ENCODE data around the gene FBXO9. TPM values are rescaled to one million over a fixed set of nuclear protein-coding genes. Genes with fewer than 3 reads are reported as not detected.
"Not testable (repeated sequence)": the region's sequence is repeated elsewhere in the genome, so short reads cannot be mapped to it uniquely, and the experiment has no call there.

Gene FBXO9
- total RNA-seq, 4 donors from 2014 or later: 58.5 to 95.5 (median 73.1) TPM

DNA sequence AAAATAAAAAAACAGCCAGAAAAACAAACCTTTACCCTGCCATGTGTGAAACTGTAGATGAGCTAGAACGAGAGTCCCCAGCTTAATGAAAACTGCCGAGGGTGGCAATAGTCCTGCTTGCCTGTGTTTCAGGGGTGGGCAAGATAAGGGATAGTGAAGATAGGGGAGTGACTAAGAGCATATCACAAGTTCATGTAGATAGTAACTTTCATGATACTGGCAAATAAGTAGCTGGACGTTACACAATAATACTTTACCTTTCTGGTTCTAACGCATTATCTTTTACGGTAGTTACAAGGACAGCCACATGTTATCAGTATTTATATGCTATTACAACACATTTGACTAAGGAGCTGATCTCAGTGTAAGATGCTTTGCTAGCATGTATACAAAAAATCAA is 9.3 kb upstream of the FBXO9 start:
- Histone ChIP-seq H3K36me3 (peaks cover 0 to 9% (median 2%) of the 10 kb centered on the region in 4 donors), H3K9me3 (no peaks in the 10 kb centered on the region), H3K4me1 (peaks cover 53 to 69% (median 68%) of the 10 kb centered on the region in 4 donors), H3K4me3 (no peak overlapping the region), H3K27me3 (no peaks in the 10 kb centered on the region), H3K27ac (replicated peaks in 1 of 4) (no peak overlapping the region)
- DNase-seq (ENCODE audit: extremely low spot score): no peak
- 77% methylated on average over 5 of the region's 5 CpGs for WGBS
- intact Hi-C loops (cut with DNase I): no loop called here
- no peak for TF ChIP-seq EP300 (IDR thresholded peaks at IDR 0.05)
- TF ChIP-seq POLR2A (IDR thresholded peaks at IDR 0.05; ENCODE audit: low read depth): no peak
- no peak for TF ChIP-seq POLR2AphosphoS5 (IDR thresholded peaks at IDR 0.05)

DNA sequence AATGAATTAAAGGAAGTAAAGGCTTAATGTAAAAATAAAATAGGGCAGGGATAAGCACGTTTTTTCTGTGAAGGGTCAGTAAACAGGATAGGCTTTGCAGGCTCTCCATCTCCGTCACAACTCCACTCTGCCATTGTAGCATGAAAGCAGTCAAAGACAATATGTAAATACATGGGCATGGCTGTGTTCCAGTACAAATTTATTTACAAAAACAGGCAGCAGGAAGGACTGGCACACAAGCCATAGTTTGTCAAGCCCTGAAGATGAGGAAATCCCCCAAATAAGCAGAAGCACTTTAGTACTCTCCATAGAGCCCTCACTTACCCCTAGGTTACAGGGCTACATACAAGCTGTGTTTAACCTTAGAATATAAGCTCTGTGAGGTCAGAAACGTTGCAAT is 8.9 kb upstream of the FBXO9 start:
- Histone ChIP-seq H3K4me3 (no peak overlapping the region), H3K27me3 (no peaks in the 10 kb centered on the region), H3K4me1 (peaks cover 53 to 69% (median 68%) of the 10 kb centered on the region in 4 donors), H3K27ac (replicated peaks in 1 of 4) (no peak overlapping the region), H3K9me3 (no peaks in the 10 kb centered on the region), H3K36me3 (peaks cover 0 to 8% (median 2%) of the 10 kb centered on the region in 4 donors)
- WGBS: 61% methylated on average over 3 of the region's 3 CpGs
- DNase-seq (ENCODE audit: extremely low spot score): no peak
- intact Hi-C loops (cut with DNase I): no loop called here
- no peak for TF ChIP-seq EP300 (IDR thresholded peaks at IDR 0.05)
- no peak for TF ChIP-seq POLR2A (IDR thresholded peaks at IDR 0.05; ENCODE audit: low read depth)
- TF ChIP-seq, protein P1, sequence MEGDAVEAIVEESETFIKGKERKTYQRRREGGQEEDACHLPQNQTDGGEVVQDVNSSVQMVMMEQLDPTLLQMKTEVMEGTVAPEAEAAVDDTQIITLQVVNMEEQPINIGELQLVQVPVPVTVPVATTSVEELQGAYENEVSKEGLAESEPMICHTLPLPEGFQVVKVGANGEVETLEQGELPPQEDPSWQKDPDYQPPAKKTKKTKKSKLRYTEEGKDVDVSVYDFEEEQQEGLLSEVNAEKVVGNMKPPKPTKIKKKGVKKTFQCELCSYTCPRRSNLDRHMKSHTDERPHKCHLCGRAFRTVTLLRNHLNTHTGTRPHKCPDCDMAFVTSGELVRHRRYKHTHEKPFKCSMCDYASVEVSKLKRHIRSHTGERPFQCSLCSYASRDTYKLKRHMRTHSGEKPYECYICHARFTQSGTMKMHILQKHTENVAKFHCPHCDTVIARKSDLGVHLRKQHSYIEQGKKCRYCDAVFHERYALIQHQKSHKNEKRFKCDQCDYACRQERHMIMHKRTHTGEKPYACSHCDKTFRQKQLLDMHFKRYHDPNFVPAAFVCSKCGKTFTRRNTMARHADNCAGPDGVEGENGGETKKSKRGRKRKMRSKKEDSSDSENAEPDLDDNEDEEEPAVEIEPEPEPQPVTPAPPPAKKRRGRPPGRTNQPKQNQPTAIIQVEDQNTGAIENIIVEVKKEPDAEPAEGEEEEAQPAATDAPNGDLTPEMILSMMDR (IDR thresholded peaks at IDR 0.05): no peak
- no peak for TF ChIP-seq POLR2AphosphoS5 (IDR thresholded peaks at IDR 0.05)

DNA sequence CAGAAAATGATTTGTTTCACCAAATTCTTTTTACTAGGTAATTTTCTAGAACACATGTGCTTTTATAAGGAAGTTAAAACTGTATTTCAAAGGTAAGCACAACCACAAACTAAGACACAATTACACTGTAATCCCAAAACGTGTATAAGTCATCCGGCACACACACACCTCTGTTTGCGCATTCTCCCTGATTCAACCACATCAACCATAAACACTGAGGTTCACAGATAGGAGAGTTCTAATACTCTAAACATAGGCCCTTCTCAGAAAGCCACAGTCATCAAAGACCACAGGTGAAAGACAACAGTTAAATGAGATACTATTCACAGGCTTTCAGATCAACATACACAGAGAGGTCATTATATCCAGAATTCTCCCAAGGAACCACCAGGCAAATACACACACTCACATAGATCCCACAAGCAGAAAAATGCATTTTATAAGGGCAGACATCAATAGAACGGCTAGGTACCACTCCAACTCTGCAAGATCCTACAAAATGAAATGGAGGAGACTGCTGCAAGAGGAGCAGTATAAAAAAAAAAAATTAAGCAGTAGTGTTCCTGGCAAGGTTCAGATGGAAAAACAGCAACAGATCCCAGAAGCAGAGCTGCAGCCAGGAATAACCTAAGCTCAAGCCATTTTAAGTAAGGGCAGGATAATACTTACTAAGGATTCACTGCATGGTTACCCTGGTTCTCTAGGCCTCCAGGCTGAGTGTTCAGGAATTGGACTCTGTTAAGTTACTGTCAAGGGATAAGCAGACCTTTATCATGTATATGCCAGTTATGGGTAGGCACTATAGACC is 6.6 kb upstream of the FBXO9 start:
- Histone ChIP-seq H3K27ac (replicated peaks in 1 of 4) (peak overlapping the region; percentile 56 to 96 (median 93)), H3K9me3 (no peaks in the 10 kb centered on the region), H3K36me3 (peaks cover 0 to 3% (median 0%) of the 10 kb centered on the region in 4 donors), H3K27me3 (no peaks in the 10 kb centered on the region), H3K4me3 (peak overlapping the region in 2 of 4 donors; percentile 6 to 96), H3K4me1 (peaks cover 59 to 69% (median 68%) of the 10 kb centered on the region in 4 donors)
- 65% methylated on average over 4 of the region's 4 CpGs for WGBS
- DNase-seq (ENCODE audit: extremely low spot score): no peak
- no peak for TF ChIP-seq EP300 (IDR thresholded peaks at IDR 0.05)
- TF ChIP-seq, protein P1 (IDR thresholded peaks at IDR 0.05): no peak
- no peak for TF ChIP-seq POLR2A (IDR thresholded peaks at IDR 0.05; ENCODE audit: low read depth)
- no peak for TF ChIP-seq POLR2AphosphoS5 (IDR thresholded peaks at IDR 0.05)
- intact Hi-C loops (cut with DNase I): no loop called here

DNA sequence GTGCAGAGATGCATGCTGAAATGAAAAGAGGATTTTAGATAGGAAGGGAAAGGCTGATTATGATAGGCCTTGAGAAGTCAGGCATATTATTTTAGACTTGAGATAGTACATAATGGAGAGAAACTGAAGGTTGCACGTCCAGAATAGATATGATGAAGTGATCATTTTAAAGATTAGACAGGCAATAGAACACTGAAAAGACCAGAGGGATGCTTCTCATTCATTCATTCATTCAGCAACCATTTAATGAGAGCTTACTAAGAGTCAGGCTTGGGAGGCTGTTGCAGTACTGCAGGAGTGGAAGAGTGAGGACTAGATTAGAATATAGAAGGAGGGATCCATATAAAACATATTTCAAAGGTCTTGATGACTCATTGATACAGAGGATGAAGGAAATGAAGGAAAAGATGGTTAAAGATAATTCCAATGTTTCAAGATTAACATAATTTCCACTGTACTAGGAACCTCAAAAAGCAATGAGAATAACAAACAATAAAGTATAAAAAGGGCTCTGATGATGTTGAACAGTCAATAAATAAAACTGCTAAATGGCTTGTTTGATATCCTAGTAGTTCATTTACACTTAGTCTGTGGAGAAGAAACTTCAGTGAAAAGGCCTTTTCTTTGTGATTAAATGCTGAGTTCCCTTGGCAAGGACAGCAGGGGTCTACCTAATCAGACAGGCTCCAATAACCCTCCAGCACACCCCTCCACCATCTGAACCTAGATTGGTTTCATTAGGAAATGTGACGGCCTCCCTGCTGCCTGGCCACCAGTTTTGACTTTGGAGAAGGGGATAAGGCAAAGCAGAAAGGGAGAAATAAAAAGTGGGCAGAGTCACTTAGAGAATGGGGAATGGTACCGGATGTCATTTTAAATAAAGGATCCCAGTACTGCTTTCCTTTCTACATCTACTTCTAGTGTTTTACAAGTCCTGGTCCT is 5.3 kb upstream of the FBXO9 start:
- intact Hi-C loops (cut with DNase I): no loop called here
- no peaks in the 10 kb centered on the region for H3K27me3 ChIP-seq
- H3K4me1 ChIP-seq: peaks cover 56 to 72% (median 71%) of the 10 kb centered on the region in 4 donors
- H3K36me3 ChIP-seq: no peaks in the 10 kb centered on the region
- no peaks in the 10 kb centered on the region for H3K9me3 ChIP-seq
- no peak for TF ChIP-seq POLR2A (IDR thresholded peaks at IDR 0.05; ENCODE audit: low read depth)
- no peak for TF ChIP-seq EP300 (IDR thresholded peaks at IDR 0.05)
- no peak for TF ChIP-seq POLR2AphosphoS5 (IDR thresholded peaks at IDR 0.05)
- TF ChIP-seq, protein P1 (IDR thresholded peaks at IDR 0.05): no peak
- no peak for DNase-seq (ENCODE audit: extremely low spot score)
- H3K4me3 ChIP-seq: peak overlapping the region; percentile 64 to 96 (median 87)
- H3K27ac ChIP-seq (replicated peaks in 1 of 4): peak overlapping the region; percentile 91 to 96 (median 95)
- WGBS: 30% methylated on average over 3 of the region's 3 CpGs

DNA sequence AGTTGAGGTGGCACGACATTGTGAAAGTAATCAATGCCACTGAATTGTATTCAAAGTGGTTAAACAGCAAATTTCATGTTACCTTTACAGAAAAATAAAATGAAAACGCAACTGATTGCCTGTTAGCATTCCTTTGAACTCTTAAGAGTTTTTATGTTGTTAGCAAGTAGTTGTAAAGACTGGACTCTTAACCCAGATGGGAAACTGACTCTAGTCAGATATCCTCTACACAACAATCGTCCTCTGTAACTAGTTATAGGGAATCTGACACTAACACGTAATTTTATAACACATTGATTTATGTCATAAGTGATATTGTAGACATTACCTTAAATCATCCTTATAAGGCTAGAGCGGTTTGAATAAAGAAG is 3.0 kb upstream of the FBXO9 start:
- no peaks in the 10 kb centered on the region for H3K36me3 ChIP-seq
- intact Hi-C loops (cut with DNase I): no loop called here
- H3K9me3 ChIP-seq: no peaks in the 10 kb centered on the region
- no peak for DNase-seq (ENCODE audit: extremely low spot score)
- TF ChIP-seq EP300 (IDR thresholded peaks at IDR 0.05) (no peak), POLR2A (IDR thresholded peaks at IDR 0.05; ENCODE audit: low read depth) (no peak), POLR2AphosphoS5 (IDR thresholded peaks at IDR 0.05) (no peak)
- TF ChIP-seq, protein P1 (IDR thresholded peaks at IDR 0.05): no peak
- WGBS: 19% methylated on average over 5 of the region's 5 CpGs
- H3K4me1 ChIP-seq: peaks cover 55 to 67% (median 66%) of the 10 kb centered on the region in 4 donors
- H3K4me3 ChIP-seq: peak overlapping the region; percentile 64 to 96 (median 87)
- H3K27ac ChIP-seq (replicated peaks in 1 of 4): peak overlapping the region; percentile 91 to 96 (median 95)
- no peaks in the 10 kb centered on the region for H3K27me3 ChIP-seq

DNA sequence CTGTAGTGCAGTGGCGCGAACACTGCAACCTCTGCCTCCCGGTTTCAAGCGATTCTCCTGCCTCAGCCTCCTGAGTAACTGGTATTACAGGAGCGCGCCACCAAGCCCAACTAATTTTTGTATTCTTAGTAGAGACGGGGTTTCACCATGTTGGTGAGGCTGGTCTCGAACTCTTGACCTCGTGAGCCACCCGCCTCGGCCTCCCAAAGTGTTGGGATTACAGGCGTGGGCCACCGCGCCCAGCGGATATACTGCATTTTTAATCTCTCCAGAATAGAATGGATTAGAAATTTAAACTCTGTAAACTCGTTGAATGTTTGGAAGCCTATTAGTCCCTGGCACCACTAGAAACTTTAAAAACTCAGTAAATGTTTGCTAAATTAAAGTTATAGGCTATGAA is 949 bp upstream of the FBXO9 start:
- Histone ChIP-seq H3K4me3 (peak overlapping the region; percentile 76 to 93 (median 81)), H3K27ac (replicated peaks in 1 of 4) (peak overlapping the region in 3 of 4 donors; percentile 94 to 96 (median 95)), H3K4me1 (peaks cover 44 to 70% (median 67%) of the 10 kb centered on the region in 4 donors)
- H3K36me3 ChIP-seq; intact Hi-C loops (cut with DNase I); H3K27me3 ChIP-seq; H3K9me3 ChIP-seq; DNase-seq (ENCODE audit: extremely low spot score): not testable (repeated sequence)
- 77% methylated on average over 16 of the region's 16 CpGs for WGBS
